T-helper 1 cell treated with Interleukin-12 subunit alpha and Interleukin-12 subunit beta and Interleukin-4 antibody, amounts not matched to agents 30 μg/mL and 1 μg/mL, for 36 hours (primary cell): Measurements from ENCODE around the gene CHST11.
"Not testable (repeated sequence)": the region's sequence is repeated elsewhere in the genome, so short reads cannot be mapped to it uniquely, and the experiment has no call there.

Experiments
- H3K27ac Mint-ChIP-seq: one replicate; pipeline ENCODE4 v1.8.0; 2021; ENCODE audit warnings: mild to moderate bottlenecking, mixed read lengths
- H3K27me3 Mint-ChIP-seq: one replicate; pipeline ENCODE4 v1.8.0; 2021; ENCODE audit warnings: low read depth, mixed read lengths
- H3K36me3 Mint-ChIP-seq: one replicate; pipeline ENCODE4 v1.8.0; 2021; ENCODE audit warnings: low read depth, mixed read lengths
- H3K4me1 Mint-ChIP-seq: one replicate; pipeline ENCODE4 v1.8.0; 2021; ENCODE audit warnings: low read depth, mixed read lengths
- H3K4me3 Mint-ChIP-seq: one replicate; pipeline ENCODE4 v1.8.0; 2021; ENCODE audit warnings: mild to moderate bottlenecking, moderate library complexity, mixed read lengths
- H3K9me3 Mint-ChIP-seq: one replicate; pipeline ENCODE4 v1.8.0; 2021; ENCODE audit warnings: mixed read lengths

Gene CHST11

DNA sequence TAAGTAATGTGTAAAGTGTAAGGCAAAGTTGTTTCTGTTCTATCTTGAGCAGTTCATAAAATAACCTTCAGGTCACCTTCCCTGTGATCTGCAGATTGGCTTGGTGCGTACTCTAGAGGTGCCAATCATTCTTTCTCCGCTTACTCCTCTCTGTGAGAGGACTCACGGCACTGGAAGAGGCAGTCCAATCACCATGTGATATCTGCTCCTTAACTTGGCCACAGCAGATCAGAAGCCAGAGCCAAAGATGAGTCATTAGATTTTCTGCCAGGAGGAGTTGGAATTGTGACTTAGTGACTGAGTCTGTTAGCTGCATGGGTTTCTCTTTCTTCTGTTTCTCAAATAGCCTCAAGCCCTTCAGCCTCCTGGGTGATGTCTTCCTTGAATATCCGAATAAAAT is 335.8 kb downstream of the CHST11 start:
- peaks cover 12% of the 10 kb centered on the region for H3K4me1 Mint-ChIP-seq
- H3K36me3 Mint-ChIP-seq, result peaks cover 2% of the 10 kb centered on the region
- H3K4me3 Mint-ChIP-seq, result no peak overlapping the region
- H3K27ac Mint-ChIP-seq, result no peak overlapping the region
- peaks cover 4% of the 10 kb centered on the region for H3K9me3 Mint-ChIP-seq
- H3K27me3 Mint-ChIP-seq, result peaks cover 10% of the 10 kb centered on the region

GRCh38 chr12:104793285-104793684 is 336.5 kb downstream of the CHST11 start:
- Mint-ChIP-seq H3K36me3 (peaks cover 2% of the 10 kb centered on the region), H3K4me3 (no peak overlapping the region), H3K27me3 (peaks cover 10% of the 10 kb centered on the region), H3K27ac (no peak overlapping the region), H3K9me3 (peaks cover 4% of the 10 kb centered on the region), H3K4me1 (peaks cover 12% of the 10 kb centered on the region)

DNA sequence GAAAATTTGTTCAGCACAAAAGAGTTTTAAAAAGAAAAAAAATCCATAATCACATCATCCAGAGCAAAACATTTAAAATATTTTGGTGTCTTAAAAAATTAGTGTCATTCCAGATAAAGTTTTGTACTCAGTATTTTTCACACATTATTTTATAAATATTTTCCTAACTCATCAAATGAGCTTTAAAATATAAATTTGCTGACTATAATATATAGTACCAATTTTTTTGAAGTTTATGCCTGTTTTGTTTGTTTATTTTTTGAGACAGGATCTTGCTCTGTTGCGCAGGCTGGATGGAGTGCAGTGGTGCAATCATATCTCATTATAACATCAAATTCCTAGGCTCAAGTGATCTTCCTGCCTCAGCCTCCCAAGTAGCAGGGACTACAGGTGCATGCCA is 337.2 kb downstream of the CHST11 start:
- H3K36me3 Mint-ChIP-seq, result peaks cover 2% of the 10 kb centered on the region
- H3K4me1 Mint-ChIP-seq, result peaks cover 9% of the 10 kb centered on the region
- no peak overlapping the region for H3K27ac Mint-ChIP-seq
- H3K9me3 Mint-ChIP-seq, result peaks cover 4% of the 10 kb centered on the region
- H3K27me3 Mint-ChIP-seq, result peaks cover 10% of the 10 kb centered on the region
- H3K4me3 Mint-ChIP-seq, result no peak overlapping the region

- peaks cover 4% of the 10 kb centered on the region for H3K9me3 Mint-ChIP-seq
- H3K36me3 Mint-ChIP-seq, result peaks cover 6% of the 10 kb centered on the region
- no peak overlapping the region for H3K27ac Mint-ChIP-seq
- H3K4me1 Mint-ChIP-seq, result peaks cover 5% of the 10 kb centered on the region
- no peak overlapping the region for H3K4me3 Mint-ChIP-seq
- peaks cover 14% of the 10 kb centered on the region for H3K27me3 Mint-ChIP-seq
Measured at GRCh38 chr12:104796475-104796862, 339.7 kb downstream of the CHST11 start.

DNA sequence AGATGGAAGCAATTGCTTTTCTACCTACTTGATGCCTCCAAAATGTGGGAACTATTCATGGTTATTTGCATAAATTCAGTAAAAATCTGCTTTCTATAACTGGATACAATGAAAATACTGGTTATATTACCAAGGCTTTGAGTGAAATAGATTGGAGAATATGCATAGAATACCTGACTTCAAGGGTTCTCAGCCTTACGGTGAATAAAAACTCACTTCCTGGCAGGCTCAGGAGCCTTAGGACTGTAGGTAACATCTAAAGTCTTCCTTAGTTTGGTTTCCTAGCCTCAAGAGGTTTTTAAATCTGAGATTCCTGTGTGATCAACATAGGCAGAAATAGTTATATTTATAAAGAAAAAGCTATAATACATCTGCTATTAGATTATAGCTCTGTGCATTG is 342.7 kb downstream of the CHST11 start:
- Mint-ChIP-seq H3K27ac (no peak overlapping the region), H3K4me3 (no peak overlapping the region), H3K4me1 (peaks cover 1% of the 10 kb centered on the region), H3K27me3 (peaks cover 19% of the 10 kb centered on the region), H3K36me3 (peaks cover 10% of the 10 kb centered on the region), H3K9me3 (peaks cover 4% of the 10 kb centered on the region)

DNA sequence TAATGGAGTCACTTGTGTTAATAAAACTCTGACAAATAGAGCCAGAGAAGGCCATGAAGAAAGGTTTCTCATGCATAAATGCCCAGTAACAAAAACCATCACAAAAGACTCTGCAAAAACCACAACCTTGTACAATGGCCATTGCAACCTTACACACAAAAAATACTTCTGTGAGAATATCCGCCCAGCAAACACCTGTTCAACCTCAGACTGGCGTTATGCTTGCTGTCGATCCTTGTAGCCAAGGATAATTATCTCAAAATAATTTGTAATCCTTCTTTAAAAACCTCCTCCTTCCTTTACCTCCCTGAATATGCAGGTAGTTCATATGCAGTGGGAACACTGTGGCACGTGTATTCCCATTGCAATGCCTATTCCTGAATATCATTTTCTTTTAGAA is 344.3 kb downstream of the CHST11 start:
- H3K4me1 Mint-ChIP-seq, result no peaks in the 10 kb centered on the region
- H3K27ac Mint-ChIP-seq, result no peak overlapping the region
- no peaks in the 10 kb centered on the region for H3K9me3 Mint-ChIP-seq
- H3K36me3 Mint-ChIP-seq, result peaks cover 8% of the 10 kb centered on the region
- H3K4me3 Mint-ChIP-seq, result no peak overlapping the region
- H3K27me3 Mint-ChIP-seq, result peaks cover 25% of the 10 kb centered on the region

DNA sequence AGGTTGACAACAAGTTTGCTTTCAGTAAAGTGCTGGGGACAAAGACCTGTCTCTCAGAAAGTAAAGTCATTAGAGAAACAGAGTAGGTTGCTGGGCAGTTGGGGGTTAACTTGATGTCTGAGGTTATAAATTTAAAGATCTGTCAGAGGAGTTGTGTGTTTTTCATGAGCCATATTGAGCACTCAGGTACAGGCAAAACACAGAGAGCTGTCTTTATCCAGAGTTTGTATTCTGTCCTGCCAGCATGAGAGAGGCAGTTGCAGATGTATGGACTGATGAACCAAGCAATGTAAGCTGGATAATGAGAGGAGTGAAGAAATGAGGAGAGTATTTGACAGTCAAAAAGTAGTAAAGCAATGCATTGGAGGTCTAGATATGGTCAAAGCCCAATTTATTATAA is 344.7 kb downstream of the CHST11 start:
- Mint-ChIP-seq H3K36me3 (peaks cover 8% of the 10 kb centered on the region), H3K4me3 (no peak overlapping the region), H3K4me1 (no peaks in the 10 kb centered on the region), H3K27ac (no peak overlapping the region), H3K9me3 (no peaks in the 10 kb centered on the region), H3K27me3 (peaks cover 24% of the 10 kb centered on the region)

GRCh38 chr12:104802208-104802607 is 345.5 kb downstream of the CHST11 start:
- Mint-ChIP-seq H3K27ac (no peak overlapping the region), H3K4me1 (no peaks in the 10 kb centered on the region), H3K4me3 (no peak overlapping the region), H3K36me3 (peaks cover 8% of the 10 kb centered on the region), H3K27me3 (peaks cover 18% of the 10 kb centered on the region), H3K9me3 (no peaks in the 10 kb centered on the region)

DNA sequence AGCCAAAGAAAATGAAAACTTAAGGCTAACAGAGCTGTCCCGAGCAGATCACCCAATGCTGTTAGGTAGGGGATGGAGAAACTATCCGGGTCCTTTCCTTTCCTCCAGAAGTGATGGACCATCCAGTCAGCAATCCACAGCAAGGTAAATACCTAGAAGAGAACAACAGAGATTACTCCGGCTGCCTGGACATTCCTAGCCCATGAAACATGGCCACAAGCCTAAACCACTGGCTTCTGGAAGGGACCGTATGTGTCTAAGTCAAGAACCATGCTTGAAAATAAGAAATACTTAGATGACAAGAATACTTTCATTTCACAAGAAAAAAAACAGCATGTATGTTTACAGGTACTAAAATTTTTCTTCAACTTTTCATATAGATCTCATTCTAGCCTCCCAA is 348.4 kb downstream of the CHST11 start:
- H3K27me3 Mint-ChIP-seq, result peaks cover 17% of the 10 kb centered on the region
- no peak overlapping the region for H3K4me3 Mint-ChIP-seq
- peaks cover 11% of the 10 kb centered on the region for H3K36me3 Mint-ChIP-seq
- H3K4me1 Mint-ChIP-seq, result no peaks in the 10 kb centered on the region
- H3K27ac Mint-ChIP-seq, result no peak overlapping the region
- H3K9me3 Mint-ChIP-seq, result no peaks in the 10 kb centered on the region

DNA sequence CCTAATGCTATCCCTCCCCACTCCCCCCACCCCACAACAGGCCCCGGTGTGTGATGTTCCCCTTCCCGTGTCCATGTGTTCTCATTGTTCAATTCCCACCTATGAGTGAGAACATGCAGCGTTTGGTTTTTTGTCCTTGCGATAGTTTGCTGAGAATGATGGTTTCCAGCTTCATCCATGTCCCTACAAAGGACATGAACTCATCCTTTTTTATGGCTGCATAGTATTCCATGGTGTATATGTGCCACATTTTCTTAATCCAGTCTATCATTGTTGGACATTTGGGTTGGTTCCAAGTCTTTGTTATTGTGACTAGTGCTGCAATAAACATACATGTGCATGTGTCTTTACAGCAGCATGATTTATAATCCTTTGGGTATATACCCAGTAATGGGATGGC is 349.4 kb downstream of the CHST11 start:
- H3K4me3 Mint-ChIP-seq, H3K36me3 Mint-ChIP-seq: not testable (repeated sequence)

DNA sequence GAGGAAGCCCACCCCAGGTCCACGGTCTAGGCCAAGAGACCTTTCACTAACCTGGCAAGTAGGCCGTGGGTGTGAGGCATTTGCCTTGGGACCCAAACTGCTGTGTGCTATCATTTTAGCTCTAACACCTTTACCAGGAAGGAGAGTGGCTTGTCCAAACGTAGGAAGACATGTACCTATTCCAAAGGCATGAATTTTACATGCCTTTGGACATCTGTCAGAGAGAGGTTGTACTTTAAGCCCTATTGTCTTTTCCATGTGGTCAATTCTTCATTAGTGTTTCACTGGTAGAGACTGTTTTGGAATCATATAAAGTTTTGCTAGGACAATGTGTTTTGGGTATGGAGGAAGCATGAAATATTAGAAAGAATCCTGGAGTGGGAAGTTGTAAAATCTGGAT is 352.5 kb downstream of the CHST11 start:
- Mint-ChIP-seq H3K27ac (no peak overlapping the region), H3K9me3 (no peaks in the 10 kb centered on the region), H3K36me3 (peaks cover 6% of the 10 kb centered on the region), H3K4me3 (no peak overlapping the region), H3K27me3 (peaks cover 10% of the 10 kb centered on the region), H3K4me1 (no peaks in the 10 kb centered on the region)

More for the DNA sequence above, 349.4 kb downstream of the CHST11 start:
- H3K27ac Mint-ChIP-seq, H3K4me1 Mint-ChIP-seq, H3K9me3 Mint-ChIP-seq: not testable (repeated sequence)
- H3K27me3 Mint-ChIP-seq, result peaks cover 16% of the 10 kb centered on the region

- peaks cover 6% of the 10 kb centered on the region for H3K27me3 Mint-ChIP-seq
- peaks cover 5% of the 10 kb centered on the region for H3K36me3 Mint-ChIP-seq
- H3K4me3 Mint-ChIP-seq, result no peak overlapping the region
Measured at GRCh38 chr12:104809706-104810385, 353.1 kb downstream of the CHST11 start.

More at GRCh38 chr12:104809706-104810385, 353.1 kb downstream of the CHST11 start:
- Mint-ChIP-seq H3K27ac (no peak overlapping the region), H3K4me1 (no peaks in the 10 kb centered on the region), H3K9me3 (no peaks in the 10 kb centered on the region)
